ENCODE measurements around the gene GRB2.

- TF ChIP-seq, protein P1, sequence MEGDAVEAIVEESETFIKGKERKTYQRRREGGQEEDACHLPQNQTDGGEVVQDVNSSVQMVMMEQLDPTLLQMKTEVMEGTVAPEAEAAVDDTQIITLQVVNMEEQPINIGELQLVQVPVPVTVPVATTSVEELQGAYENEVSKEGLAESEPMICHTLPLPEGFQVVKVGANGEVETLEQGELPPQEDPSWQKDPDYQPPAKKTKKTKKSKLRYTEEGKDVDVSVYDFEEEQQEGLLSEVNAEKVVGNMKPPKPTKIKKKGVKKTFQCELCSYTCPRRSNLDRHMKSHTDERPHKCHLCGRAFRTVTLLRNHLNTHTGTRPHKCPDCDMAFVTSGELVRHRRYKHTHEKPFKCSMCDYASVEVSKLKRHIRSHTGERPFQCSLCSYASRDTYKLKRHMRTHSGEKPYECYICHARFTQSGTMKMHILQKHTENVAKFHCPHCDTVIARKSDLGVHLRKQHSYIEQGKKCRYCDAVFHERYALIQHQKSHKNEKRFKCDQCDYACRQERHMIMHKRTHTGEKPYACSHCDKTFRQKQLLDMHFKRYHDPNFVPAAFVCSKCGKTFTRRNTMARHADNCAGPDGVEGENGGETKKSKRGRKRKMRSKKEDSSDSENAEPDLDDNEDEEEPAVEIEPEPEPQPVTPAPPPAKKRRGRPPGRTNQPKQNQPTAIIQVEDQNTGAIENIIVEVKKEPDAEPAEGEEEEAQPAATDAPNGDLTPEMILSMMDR (conservative IDR thresholded peaks at IDR 0.05 in 1 of 2, IDR thresholded peaks at IDR 0.05 in 1 of 2; ENCODE audit: extremely low read depth in 1 of 2, insufficient read depth in 1 of 2, low read depth in 1 of 2, low read length in 2 of 2) = no peak
- TF ChIP-seq EZH2 (IDR thresholded peaks at IDR 0.05; ENCODE audit: borderline replicate concordance, low read length) = no peak
Measured at GRCh38 chr17:75361996-75362395, 43.5 kb downstream of the GRB2 start.
